ENCODE results near the gene TIMP2. TPM values are rescaled to one million over a fixed set of nuclear protein-coding genes. Genes with fewer than 3 reads are reported as not detected.

Gene TIMP2
- total RNA-seq, 1 experiment from 2014 or later: 64.8 TPM

- TF ChIP-seq SP1 (IDR thresholded peaks at IDR 0.05; ENCODE audit: low read depth) (no peak), CEBPB (IDR thresholded peaks at IDR 0.05; ENCODE audit: low read depth) (no peak), POLR2AphosphoS5 (IDR thresholded peaks at IDR 0.05; ENCODE audit: low read depth, low read length) (no peak), SIN3A (IDR thresholded peaks at IDR 0.05; ENCODE audit: low read depth) (no peak), ZFX (IDR thresholded peaks at IDR 0.05) (no peak), SRF (IDR thresholded peaks at IDR 0.05; ENCODE audit: low read depth) (no peak), FOSL1 (IDR thresholded peaks at IDR 0.05; ENCODE audit: low read depth) (no peak), POLR2A (IDR thresholded peaks at IDR 0.05; ENCODE audit: borderline replicate concordance, extremely low read depth, insufficient read depth, insufficient read length) (no peak)
- Histone ChIP-seq H3K27me3 (ENCODE audit: insufficient read depth, low read length) (no peaks in the 10 kb centered on the region), H3K4me3 (replicated peaks in 1 of 2; ENCODE audit: low read depth in 1 of 2, low read length in 2 of 2) (no peak overlapping the region), H3K4me2 (ENCODE audit: low read length) (no peak overlapping the region), H3K27ac (ENCODE audit: low read depth, low read length) (no peak overlapping the region), H4K20me1 (ENCODE audit: insufficient read depth) (peaks cover 16% of the 10 kb centered on the region; the same call in 1 of the 2 replicates), H3K9me3 (ENCODE audit: control insufficient read depth in 1 of 2, insufficient read depth in 1 of 2, low read depth in 1 of 2, low read length in 2 of 2) (no peaks in the 10 kb centered on the region), H3K36me3 (ENCODE audit: control insufficient read depth in 1 of 2, insufficient read depth in 2 of 2, low read length in 2 of 2) (peaks cover 56 to 92% of the 10 kb centered on the region in 2 experiments), H3K9ac (ENCODE audit: low read length) (no peak overlapping the region), H2AFZ (ENCODE audit: low read depth, low read length, poor library complexity, severe bottlenecking) (no peak overlapping the region), H3K79me2 (ENCODE audit: insufficient read depth, low read length) (peaks cover 85% of the 10 kb centered on the region; the same call in 1 of the 2 replicates), H3K4me1 (ENCODE audit: control insufficient read depth in 1 of 2, insufficient read depth in 2 of 2, low read length in 2 of 2) (no peaks in the 10 kb centered on the region), H3K9me2 (ENCODE audit: insufficient read depth) (no peaks in the 10 kb centered on the region)
- no peak for DNase-seq (ENCODE audit: low read depth, low spot score)
- BruUV-seq (replicated peaks): no TSS peak
- RAD21 ChIA-PET (ENCODE audit: low non-redundant PET in 1 of 2, low total read pairs in 2 of 2, uncharacterized antibody in 2 of 2, unreplicated experiment in 2 of 2): interaction anchor here in 1 of 2 experiments (0.6 kb wide), 1 partner anchor 243 kb away, joined by 3 read pairs; no protein-coding TSS in a partner anchor
- ATAC-seq: no peak
- CTCF ChIA-PET: no interaction called here
- POLR2A ChIA-PET: no interaction called here
- intact Hi-C loops (cut with micrococcal nuclease): no loop called here
Observed at GRCh38 chr17:78803186-78803845, 121.9 kb downstream of the TIMP2 start.

Other genes starting within 250 kb of the TIMP2 start
- 34.3 TPM for gene CYTH1, start 143.1 kb downstream of the TIMP2 start, total RNA-seq (2021; ENCODE audit: unreplicated experiment)
- 104 TPM for gene USP36, start 84.6 kb downstream of the TIMP2 start, total RNA-seq (2021; ENCODE audit: unreplicated experiment)
- 1.9 TPM for gene CEP295NL, start 22.2 kb downstream of the TIMP2 start, total RNA-seq (2021; ENCODE audit: unreplicated experiment)
- 389 TPM for gene LGALS3BP, start 54.5 kb upstream of the TIMP2 start, total RNA-seq (2021; ENCODE audit: unreplicated experiment)
- gene CANT1, start 84.4 kb upstream of the TIMP2 start, total RNA-seq (2021; ENCODE audit: unreplicated experiment): 97.1 TPM
- 4.0 TPM for gene C1QTNF1, start 98.8 kb upstream of the TIMP2 start, total RNA-seq (2021; ENCODE audit: unreplicated experiment)
- gene ENGASE, start 149.4 kb upstream of the TIMP2 start, total RNA-seq (2021; ENCODE audit: unreplicated experiment): 54.2 TPM

Measured in HCT116 (cell line).